Caco-2 (cell line): ENCODE data around the gene NRCAM. TPM values are rescaled to one million over a fixed set of nuclear protein-coding genes. Genes with fewer than 3 reads are reported as not detected.

Experiments
- BruUV-seq: library from RNA; stranded (reverse); fragments of 400-500 nt; replicated peaks from 2 replicates; lab custom pipeline; 2021; lab: Mats Ljungman, UMichigan
- CTCF ChIA-PET: fragments of 300-600 bp; sonication (Branson Sonifier 250); formaldehyde crosslinking; loops from one replicate; lab custom pipeline; 2022; ENCODE audit warnings: antibody characterized with exemption; lab: Charles Lee
- POLR2A ChIA-PET: fragments of 300-600 bp; sonication (Branson Sonifier 250); formaldehyde crosslinking; loops from one replicate; lab custom pipeline; 2022; ENCODE audit warnings: antibody characterized with exemption; lab: Charles Lee
- DNase-seq, 2 experiments: peaks; one replicate each; pipeline versions ENCODE4 v3.0.0 to v3.0.0-alpha.2; 2020 to 2022
- H3K27me3 ChIP-seq: replicated peaks from 2 replicates; pipeline ENCODE4 v1.6.0; 2011; ENCODE audit warnings: low read length; ENCODE audit not compliant: control insufficient read depth, insufficient read depth
- H3K36me3 ChIP-seq: 2 replicates; pipeline ENCODE4 v1.5.1; 2011; ENCODE audit warnings: low read length; ENCODE audit not compliant: control insufficient read depth, insufficient read depth
- H3K4me1 ChIP-seq: fragments of 250-450 bp; sonication (Bioruptor Pico); 2 replicates; pipeline ENCODE4 v1.5.1; 2020; ENCODE audit warnings: mild to moderate bottlenecking
- H3K4me3 ChIP-seq: 2 replicates; pipeline ENCODE4 v1.5.1; 2011; ENCODE audit warnings: low read depth, mild to moderate bottlenecking, control low read depth, low read length
- H3K9me3 ChIP-seq: fragments of 250-450 bp; sonication (Bioruptor Pico); 2 replicates; pipeline ENCODE4 v1.5.1; 2020; ENCODE audit warnings: mild to moderate bottlenecking, moderate library complexity
- H3K27ac Mint-ChIP-seq: one replicate; pipeline ENCODE4 v1.8.0; 2022; ENCODE audit warnings: mixed read lengths; ENCODE audit not compliant: unreplicated experiment
- H3K27me3 Mint-ChIP-seq: one replicate; pipeline ENCODE4 v1.8.0; 2022; ENCODE audit warnings: mixed read lengths; ENCODE audit not compliant: insufficient read depth, unreplicated experiment
- H3K36me3 Mint-ChIP-seq: one replicate; pipeline ENCODE4 v1.8.0; 2022; ENCODE audit warnings: mild to moderate bottlenecking, mixed read lengths; ENCODE audit not compliant: insufficient read depth, unreplicated experiment
- H3K4me1 Mint-ChIP-seq: one replicate; pipeline ENCODE4 v1.8.0; 2022; ENCODE audit warnings: low read depth, mixed read lengths; ENCODE audit not compliant: unreplicated experiment
- H3K4me3 Mint-ChIP-seq: one replicate; pipeline ENCODE4 v1.8.0; 2022; ENCODE audit warnings: mild to moderate bottlenecking, moderate library complexity, mixed read lengths; ENCODE audit not compliant: unreplicated experiment
- H3K9me3 Mint-ChIP-seq: one replicate; pipeline ENCODE4 v1.8.0; 2022; ENCODE audit warnings: mixed read lengths; ENCODE audit not compliant: unreplicated experiment
- intact Hi-C: fragments of 100-400 bp; cut with micrococcal nuclease; formaldehyde crosslinking; loops from one replicate; pipeline ENCODE4 v1.10.0; 2022; ENCODE audit not compliant: unreplicated experiment
- total RNA-seq: library from RNA; stranded (reverse); gene quantifications from 2 replicates; pipeline ENCODE4 v1.2.3, GENCODE V29; 2022
- TF ChIP-seq, protein P1 (sequence below), 2 experiments: fragments of 200-600 bp in 1 of 2; IDR thresholded peaks; 1 replicate in 1 of 2; 2 replicates in 1 of 2; pipeline versions ENCODE4 v1.5.1 to v1.8.0; 2011 to 2022; ENCODE audit warnings: antibody characterized with exemption in 1 of 2, control low read depth in 1 of 2, inconsistent platforms in 1 of 2, low read depth in 1 of 2, low read length in 1 of 2, mild to moderate bottlenecking in 1 of 2, moderate library complexity in 1 of 2; ENCODE audit not compliant: insufficient read depth in 1 of 2, severe bottlenecking in 1 of 2, unreplicated experiment in 1 of 2

NRCAM gene
- total RNA-seq, 1 experiment from 2014 or later = 96.2 TPM

DNA sequence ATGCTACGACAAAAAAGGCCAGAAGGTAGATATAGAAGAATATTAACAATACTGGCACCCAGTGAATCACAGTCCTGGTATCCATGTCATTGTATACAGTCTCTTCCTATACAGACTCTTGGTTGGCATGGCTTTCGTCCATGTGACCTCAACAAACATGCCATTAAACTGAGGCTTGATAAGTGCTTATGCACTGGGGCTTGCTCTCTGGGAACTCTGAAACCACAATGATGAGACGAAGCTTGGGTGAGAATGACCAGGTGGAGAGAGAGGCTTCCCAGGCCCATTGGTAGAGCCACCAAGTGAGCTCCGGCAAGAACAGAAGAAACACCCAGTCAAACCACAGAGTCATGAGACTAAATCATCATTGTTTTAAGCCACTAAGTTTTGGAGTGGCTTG, 36.5 kb upstream of the NRCAM start:
- Mint-ChIP-seq H3K4me1 (no peaks in the 10 kb centered on the region), H3K4me3 (no peak overlapping the region), H3K27me3 (no peaks in the 10 kb centered on the region), H3K36me3 (peaks cover 18% of the 10 kb centered on the region), H3K27ac (no peak overlapping the region), H3K9me3 (no peaks in the 10 kb centered on the region)
- H3K9me3 ChIP-seq = no peaks in the 10 kb centered on the region
- intact Hi-C loops = no loop called here
- BruUV-seq = no TSS peak
- TF ChIP-seq, protein P1, sequence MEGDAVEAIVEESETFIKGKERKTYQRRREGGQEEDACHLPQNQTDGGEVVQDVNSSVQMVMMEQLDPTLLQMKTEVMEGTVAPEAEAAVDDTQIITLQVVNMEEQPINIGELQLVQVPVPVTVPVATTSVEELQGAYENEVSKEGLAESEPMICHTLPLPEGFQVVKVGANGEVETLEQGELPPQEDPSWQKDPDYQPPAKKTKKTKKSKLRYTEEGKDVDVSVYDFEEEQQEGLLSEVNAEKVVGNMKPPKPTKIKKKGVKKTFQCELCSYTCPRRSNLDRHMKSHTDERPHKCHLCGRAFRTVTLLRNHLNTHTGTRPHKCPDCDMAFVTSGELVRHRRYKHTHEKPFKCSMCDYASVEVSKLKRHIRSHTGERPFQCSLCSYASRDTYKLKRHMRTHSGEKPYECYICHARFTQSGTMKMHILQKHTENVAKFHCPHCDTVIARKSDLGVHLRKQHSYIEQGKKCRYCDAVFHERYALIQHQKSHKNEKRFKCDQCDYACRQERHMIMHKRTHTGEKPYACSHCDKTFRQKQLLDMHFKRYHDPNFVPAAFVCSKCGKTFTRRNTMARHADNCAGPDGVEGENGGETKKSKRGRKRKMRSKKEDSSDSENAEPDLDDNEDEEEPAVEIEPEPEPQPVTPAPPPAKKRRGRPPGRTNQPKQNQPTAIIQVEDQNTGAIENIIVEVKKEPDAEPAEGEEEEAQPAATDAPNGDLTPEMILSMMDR (IDR thresholded peaks at IDR 0.05; ENCODE audit: insufficient read depth in 1 of 2, low read depth in 1 of 2, low read length in 1 of 2, severe bottlenecking in 1 of 2, unreplicated experiment in 1 of 2) = no peak
- DNase-seq = no peak
- ChIA-PET CTCF (no interaction called here), POLR2A (no interaction called here)
- no peaks in the 10 kb centered on the region for H3K4me1 ChIP-seq
- H3K36me3 ChIP-seq = no peaks in the 10 kb centered on the region
- H3K27me3 ChIP-seq = no peaks in the 10 kb centered on the region
- no peak overlapping the region for H3K4me3 ChIP-seq

DNA sequence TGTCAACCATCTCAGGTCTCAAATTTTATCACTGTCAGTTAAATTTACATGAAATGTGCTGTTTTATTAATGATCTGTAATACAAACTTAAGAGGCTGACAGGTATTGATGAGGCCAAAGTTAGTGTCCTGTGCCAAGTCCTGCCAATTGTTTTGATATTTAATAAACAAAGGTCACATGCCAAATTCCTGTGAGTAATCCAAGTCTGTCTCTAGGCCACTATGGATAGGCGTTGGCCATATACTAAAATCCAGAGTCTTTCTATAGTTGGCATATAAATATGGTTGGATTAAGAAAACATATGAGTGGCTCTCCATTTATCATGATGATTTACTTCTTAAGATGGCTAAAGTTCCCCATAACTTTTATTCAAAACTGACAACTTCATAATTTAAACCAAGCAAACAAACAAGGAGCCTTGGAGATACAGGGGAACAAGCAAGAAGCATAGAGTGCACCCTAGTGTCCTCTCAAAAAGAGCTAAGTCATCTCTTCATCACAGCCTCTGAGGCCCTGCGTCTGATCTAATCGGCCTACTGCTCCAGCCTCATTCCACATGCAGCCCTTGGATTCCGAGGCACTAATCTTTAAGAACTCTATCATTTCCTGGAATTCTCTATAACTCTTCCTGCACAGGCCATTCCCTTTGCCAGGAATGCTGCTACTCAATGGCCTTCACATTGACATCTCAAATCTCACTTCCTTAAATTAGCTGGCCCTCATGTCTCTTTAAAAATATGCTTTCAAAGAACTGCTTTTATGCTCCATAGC, 32.7 kb upstream of the NRCAM start:
- POLR2A ChIA-PET = no interaction called here
- Mint-ChIP-seq H3K4me3 (no peak overlapping the region), H3K9me3 (no peaks in the 10 kb centered on the region), H3K36me3 (peaks cover 5% of the 10 kb centered on the region), H3K4me1 (no peaks in the 10 kb centered on the region), H3K27ac (no peak overlapping the region), H3K27me3 (no peaks in the 10 kb centered on the region)
- H3K27me3 ChIP-seq = no peaks in the 10 kb centered on the region
- no peaks in the 10 kb centered on the region for H3K36me3 ChIP-seq
- H3K4me1 ChIP-seq = no peaks in the 10 kb centered on the region
- no peak for DNase-seq
- intact Hi-C loops = no loop called here
- no peaks in the 10 kb centered on the region for H3K9me3 ChIP-seq
- CTCF ChIA-PET = no interaction called here
- BruUV-seq = no TSS peak
- TF ChIP-seq, protein P1 (IDR thresholded peaks at IDR 0.05; ENCODE audit: insufficient read depth in 1 of 2, low read depth in 1 of 2, low read length in 1 of 2, severe bottlenecking in 1 of 2, unreplicated experiment in 1 of 2) = no peak
- H3K4me3 ChIP-seq = no peak overlapping the region

DNA sequence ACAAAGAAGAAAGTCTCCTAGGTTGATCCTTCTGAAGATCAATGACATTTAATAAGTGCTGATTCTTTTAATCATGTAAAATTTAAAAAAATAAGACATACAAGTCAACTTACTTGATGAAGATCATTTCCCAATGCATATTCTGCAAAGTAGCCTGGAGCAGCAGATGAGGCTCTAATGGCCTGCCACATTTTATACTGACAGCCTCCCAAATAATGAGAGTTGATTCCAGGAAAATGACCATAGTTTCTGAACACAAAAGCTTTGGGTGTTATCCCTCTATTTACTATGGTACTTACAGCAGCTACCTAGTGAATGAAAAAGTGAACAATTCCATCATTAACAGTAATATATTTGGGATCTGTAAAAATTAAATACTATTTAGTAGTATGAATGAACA, 31.4 kb upstream of the NRCAM start:
- H3K4me3 Mint-ChIP-seq = no peak overlapping the region
- CTCF ChIA-PET = no interaction called here
- intact Hi-C loops = no loop called here
- POLR2A ChIA-PET = no interaction called here
- H3K27me3 Mint-ChIP-seq = no peaks in the 10 kb centered on the region
- Histone ChIP-seq H3K36me3 (no peaks in the 10 kb centered on the region), H3K9me3 (no peaks in the 10 kb centered on the region), H3K4me3 (no peak overlapping the region), H3K27me3 (no peaks in the 10 kb centered on the region), H3K4me1 (no peaks in the 10 kb centered on the region)
- peaks cover under 1% of the 10 kb centered on the region for H3K36me3 Mint-ChIP-seq
- H3K9me3 Mint-ChIP-seq = no peaks in the 10 kb centered on the region
- TF ChIP-seq, protein P1 (IDR thresholded peaks at IDR 0.05; ENCODE audit: insufficient read depth in 1 of 2, low read depth in 1 of 2, low read length in 1 of 2, severe bottlenecking in 1 of 2, unreplicated experiment in 1 of 2) = no peak
- no peak overlapping the region for H3K27ac Mint-ChIP-seq
- DNase-seq = no peak
- no TSS peak for BruUV-seq
- no peaks in the 10 kb centered on the region for H3K4me1 Mint-ChIP-seq
